Measurements from ENCODE around the gene CELF4.
A peak's percentile ranks its signal among the peaks of the same experiment; 100 is the strongest.

Gene CELF4

DNA sequence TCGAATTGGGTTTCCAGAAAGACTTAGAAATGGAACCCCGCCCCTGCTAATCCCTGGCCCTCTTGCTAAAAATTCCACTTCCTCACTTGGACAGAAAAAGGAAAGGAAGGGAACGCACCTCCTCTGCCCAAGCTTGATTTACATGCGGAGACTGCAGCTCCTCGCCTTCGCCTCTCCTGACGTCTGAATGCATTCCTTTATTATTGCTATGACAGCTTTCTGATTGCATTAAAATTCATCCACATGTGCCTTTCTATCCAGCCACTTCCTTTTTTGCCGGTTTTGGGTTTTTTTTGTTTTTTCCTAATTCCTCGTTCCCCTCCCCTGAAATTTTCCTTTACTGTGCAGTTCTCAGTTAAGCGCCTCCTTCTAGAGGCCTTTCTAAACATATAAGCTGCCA lies 287.8 kb downstream of the CELF4 start:
- Mint-ChIP-seq H3K27ac (no peak overlapping the region), H3K9me3 (no peaks in the 10 kb centered on the region), H3K4me1 (ENCODE audit: low read depth) (no peaks in the 10 kb centered on the region), H3K27me3 (ENCODE audit: low read depth) (peaks cover 9% of the 10 kb centered on the region), H3K36me3 (ENCODE audit: low read depth) (no peaks in the 10 kb centered on the region), H3K4me3 (no peak overlapping the region)
- no peak for DNase-seq (ENCODE audit: low spot score)

DNA sequence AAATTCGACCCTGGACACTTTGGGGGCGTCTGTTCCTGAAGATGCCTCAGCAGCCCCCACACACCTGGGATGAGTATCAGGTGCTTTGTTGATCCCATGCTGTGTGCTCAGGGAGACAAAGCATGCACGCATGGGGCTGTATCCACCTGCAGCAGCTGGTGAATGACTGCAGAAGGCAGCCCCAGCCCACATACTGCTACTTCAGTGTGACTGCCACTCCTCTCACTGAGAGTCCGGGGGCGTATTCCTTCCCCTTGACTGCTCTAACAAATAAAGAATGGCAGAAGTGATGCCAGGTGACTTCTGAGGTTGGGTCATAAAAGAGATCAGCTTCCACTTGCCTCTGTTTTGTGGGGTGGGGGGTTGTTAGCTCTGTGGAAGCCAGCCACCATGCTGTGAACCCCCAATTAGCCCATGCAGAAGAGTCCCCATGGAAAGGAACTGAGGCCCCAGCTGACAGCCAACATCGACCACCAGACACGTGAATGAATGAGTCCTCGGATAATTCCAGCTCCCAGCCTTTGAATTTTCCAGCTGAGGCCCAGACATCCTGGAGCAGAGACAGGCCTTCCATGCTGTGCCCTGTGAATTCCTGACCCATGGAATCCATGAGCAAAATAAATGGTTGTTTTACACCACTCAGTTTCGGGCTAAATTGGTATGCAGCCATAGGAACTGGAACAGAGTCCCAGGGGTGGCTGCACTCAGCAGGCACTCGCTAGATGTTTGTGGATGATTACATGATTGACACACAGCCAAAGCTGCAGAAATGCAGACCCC lies 289.3 kb downstream of the CELF4 start:
- Mint-ChIP-seq H3K4me3 (no peak overlapping the region), H3K36me3 (ENCODE audit: low read depth) (no peaks in the 10 kb centered on the region), H3K27me3 (ENCODE audit: low read depth) (peaks cover 9% of the 10 kb centered on the region), H3K27ac (no peak overlapping the region), H3K4me1 (ENCODE audit: low read depth) (no peaks in the 10 kb centered on the region), H3K9me3 (no peaks in the 10 kb centered on the region)
- no peak for DNase-seq (ENCODE audit: low spot score)

DNA sequence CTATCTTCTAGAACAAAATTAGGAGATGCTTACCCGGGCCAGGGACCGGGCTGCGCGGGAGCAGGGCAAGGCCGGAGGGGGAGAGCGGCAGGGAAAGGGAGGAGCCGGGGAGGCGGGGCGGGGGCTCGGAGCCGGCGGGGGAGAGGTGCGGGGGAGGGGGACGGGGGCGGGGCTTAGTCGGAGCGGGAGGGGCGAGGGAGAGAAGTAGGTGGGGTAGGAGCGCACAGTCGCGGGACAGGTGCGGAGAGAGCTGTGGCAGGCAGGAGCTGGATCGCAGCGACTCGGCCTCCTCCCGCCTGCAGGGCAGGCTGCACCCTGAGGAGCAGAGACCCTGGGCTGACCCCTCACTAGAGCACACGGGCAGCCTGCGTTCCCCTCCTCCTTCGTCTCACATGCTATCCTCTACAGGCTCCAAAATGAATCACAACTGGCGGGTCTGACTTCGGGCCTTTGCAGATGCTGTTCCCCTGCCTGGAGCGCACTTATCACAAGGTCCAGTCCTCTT lies 290.3 kb downstream of the CELF4 start:
- Mint-ChIP-seq H3K4me3 (no peak overlapping the region), H3K9me3 (no peaks in the 10 kb centered on the region), H3K27me3 (ENCODE audit: low read depth) (peaks cover 9% of the 10 kb centered on the region)

DNA sequence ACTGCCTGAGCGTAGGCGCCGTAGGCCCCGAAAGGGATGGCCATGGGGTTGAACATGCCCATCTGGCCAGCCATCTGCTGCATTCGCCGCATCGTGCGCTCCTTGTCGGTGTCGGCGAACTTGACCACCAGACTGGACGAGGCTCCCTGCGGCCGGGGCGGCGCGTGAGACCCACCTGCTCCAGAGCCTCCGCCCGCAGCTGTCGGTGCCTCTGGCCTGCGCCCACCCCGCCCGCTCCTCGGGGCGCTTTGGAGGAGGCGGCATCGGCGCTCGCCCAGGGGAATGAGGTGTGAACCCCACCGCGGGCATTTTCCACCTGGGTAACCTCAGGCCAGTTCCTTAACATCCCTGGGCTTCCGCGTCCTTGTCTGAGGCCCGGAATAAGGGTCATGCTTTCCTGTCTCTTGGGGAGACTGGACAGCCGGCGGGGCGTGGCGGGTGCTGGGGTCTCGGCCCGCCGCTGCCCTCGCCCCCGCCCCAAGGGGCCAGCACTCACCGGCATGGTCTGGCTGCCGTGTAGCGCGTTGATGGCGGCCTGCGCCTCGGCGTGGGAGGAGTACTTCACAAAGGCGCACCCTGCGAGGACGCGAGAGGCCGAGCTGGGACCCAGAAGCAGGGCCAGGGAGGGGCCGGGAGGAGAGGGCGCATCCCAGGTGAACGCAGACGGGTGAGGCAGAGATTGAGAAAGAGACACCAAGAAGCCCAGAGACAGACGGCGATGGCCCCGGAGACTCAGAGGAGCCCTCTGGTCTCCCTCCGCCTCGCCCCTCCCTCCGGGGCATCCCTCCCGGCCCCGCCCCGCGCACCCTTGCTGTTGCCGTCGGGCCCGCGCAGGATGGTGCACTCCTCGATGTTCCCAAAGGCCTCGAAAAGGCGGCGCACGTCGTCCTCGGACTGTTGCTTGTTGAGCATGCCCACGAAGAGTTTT lies 291.0 kb downstream of the CELF4 start:
- DNase-seq (ENCODE audit: low spot score): no peak
- peaks cover 9% of the 10 kb centered on the region for H3K27me3 Mint-ChIP-seq (ENCODE audit: low read depth)
- no peak overlapping the region for H3K4me3 Mint-ChIP-seq
- H3K36me3 Mint-ChIP-seq (ENCODE audit: low read depth): no peaks in the 10 kb centered on the region
- H3K27ac Mint-ChIP-seq: no peak overlapping the region
- H3K9me3 Mint-ChIP-seq: no peaks in the 10 kb centered on the region
- H3K4me1 Mint-ChIP-seq (ENCODE audit: low read depth): no peaks in the 10 kb centered on the region

More for the DNA sequence above, 290.3 kb downstream of the CELF4 start:
- H3K27ac Mint-ChIP-seq: no peak overlapping the region
- no peak for DNase-seq (ENCODE audit: low spot score)
- no peaks in the 10 kb centered on the region for H3K36me3 Mint-ChIP-seq (ENCODE audit: low read depth)
- H3K4me1 Mint-ChIP-seq (ENCODE audit: low read depth): no peaks in the 10 kb centered on the region

- Mint-ChIP-seq H3K4me3 (no peak overlapping the region), H3K27ac (no peak overlapping the region), H3K4me1 (ENCODE audit: low read depth) (no peaks in the 10 kb centered on the region), H3K27me3 (ENCODE audit: low read depth) (peaks cover 9% of the 10 kb centered on the region), H3K36me3 (ENCODE audit: low read depth) (no peaks in the 10 kb centered on the region), H3K9me3 (no peaks in the 10 kb centered on the region)
- no peak for DNase-seq (ENCODE audit: low spot score)
These were observed 292.8 kb downstream of the CELF4 start for GRCh38 chr18:37272841-37273240.

DNA sequence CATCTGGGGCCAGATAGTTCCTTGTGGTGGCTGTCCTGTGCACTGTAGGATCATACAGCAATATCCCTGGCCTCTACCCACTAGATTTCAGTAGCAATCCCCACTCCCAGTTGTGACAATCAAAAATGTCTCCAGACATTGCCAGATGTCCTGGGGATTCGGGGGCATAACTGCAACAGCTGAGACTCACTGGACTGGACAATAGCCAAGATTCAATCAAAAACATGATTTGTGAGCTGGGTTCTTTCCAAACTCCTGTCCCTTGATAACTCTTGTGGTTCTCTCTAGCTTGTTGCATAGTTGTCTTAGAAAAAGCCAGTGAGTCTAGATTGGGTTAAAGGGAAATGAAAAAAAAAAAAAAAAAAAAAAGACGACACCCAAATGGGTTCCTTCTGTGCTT lies 293.4 kb downstream of the CELF4 start:
- H3K27ac Mint-ChIP-seq: no peak overlapping the region
- peaks cover 9% of the 10 kb centered on the region for H3K27me3 Mint-ChIP-seq (ENCODE audit: low read depth)
- no peaks in the 10 kb centered on the region for H3K36me3 Mint-ChIP-seq (ENCODE audit: low read depth)
- no peak for DNase-seq (ENCODE audit: low spot score)
- no peaks in the 10 kb centered on the region for H3K9me3 Mint-ChIP-seq
- H3K4me1 Mint-ChIP-seq (ENCODE audit: low read depth): no peaks in the 10 kb centered on the region
- no peak overlapping the region for H3K4me3 Mint-ChIP-seq

DNA sequence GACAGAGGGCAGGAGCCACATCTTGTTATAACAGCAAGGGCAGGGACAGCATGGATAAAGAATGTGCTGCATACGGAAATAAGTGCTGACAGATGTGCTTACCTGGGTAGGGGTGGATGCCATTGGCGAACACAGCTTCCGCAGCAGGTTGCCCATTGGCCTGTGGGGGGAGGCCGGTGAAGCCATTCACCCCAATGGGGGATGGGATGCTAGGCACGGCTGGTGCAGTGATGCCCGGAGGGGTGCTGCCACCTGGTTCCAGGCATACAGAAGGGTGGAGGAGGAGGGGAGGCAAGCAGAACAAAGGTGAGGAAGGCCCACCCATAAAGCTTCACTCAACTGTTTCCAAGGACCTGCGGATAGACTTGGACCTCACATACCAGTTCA lies 294.9 kb downstream of the CELF4 start:
- Mint-ChIP-seq H3K27me3 (ENCODE audit: low read depth) (peaks cover 3% of the 10 kb centered on the region), H3K4me1 (ENCODE audit: low read depth) (no peaks in the 10 kb centered on the region), H3K36me3 (ENCODE audit: low read depth) (no peaks in the 10 kb centered on the region), H3K9me3 (no peaks in the 10 kb centered on the region), H3K27ac (no peak overlapping the region), H3K4me3 (no peak overlapping the region)
- DNase-seq (ENCODE audit: low spot score): no peak

DNA sequence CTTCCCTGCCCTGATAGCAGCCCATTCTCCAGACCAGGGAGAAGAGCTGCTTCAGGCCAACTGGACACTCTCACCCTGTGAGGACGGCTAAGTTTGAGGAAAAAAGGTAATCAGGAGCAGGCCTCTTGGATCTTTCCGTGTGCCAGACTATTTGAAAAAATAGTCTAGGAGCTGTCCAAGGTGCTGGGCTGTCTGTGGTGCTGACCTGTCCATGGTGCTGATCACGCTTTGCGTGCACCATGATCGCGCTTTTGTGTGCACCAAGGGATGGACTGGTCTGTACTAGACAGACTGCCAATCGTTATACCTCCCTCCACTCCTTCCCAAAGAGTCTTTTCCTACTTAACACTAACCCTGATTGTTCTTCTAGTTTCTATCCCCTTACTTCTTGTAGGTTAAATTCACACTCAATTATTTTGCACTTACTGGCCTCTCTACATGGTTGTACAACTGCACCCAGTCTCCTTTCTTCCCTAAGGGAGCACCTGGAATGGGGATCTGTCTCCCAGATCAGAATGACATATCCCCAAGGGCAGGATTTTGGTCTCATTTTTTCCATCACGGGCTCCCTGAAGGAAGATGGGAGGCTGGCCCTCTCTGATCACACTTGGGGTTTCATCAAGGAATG lies 295.4 kb downstream of the CELF4 start:
- no peaks in the 10 kb centered on the region for H3K36me3 Mint-ChIP-seq (ENCODE audit: low read depth)
- H3K27ac Mint-ChIP-seq: no peak overlapping the region
- peak; percentile 9 for DNase-seq (ENCODE audit: low spot score)
- H3K9me3 Mint-ChIP-seq: no peaks in the 10 kb centered on the region
- no peak overlapping the region for H3K4me3 Mint-ChIP-seq
- H3K27me3 Mint-ChIP-seq (ENCODE audit: low read depth): no peaks in the 10 kb centered on the region
- H3K4me1 Mint-ChIP-seq (ENCODE audit: low read depth): no peaks in the 10 kb centered on the region

DNA sequence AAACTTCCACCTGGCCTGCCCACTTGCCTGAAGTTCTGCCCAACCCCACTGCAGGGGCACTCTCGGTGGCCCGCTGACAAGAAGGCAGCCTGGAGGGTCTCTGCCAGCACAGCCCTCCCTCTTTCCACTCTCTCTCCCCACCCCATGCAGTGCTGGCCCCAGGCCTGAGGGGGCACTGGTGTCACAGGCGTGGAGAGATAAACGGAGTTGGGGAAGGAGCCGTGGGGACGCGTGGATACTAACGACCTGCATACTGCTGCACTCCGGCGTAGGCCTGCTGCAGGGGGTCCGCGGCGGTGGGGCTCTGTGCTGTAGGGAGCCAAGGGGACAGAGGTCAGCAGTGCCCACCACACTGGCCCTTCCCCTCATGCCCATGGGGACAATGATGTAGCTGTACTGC lies 299.3 kb downstream of the CELF4 start:
- DNase-seq (ENCODE audit: low spot score): no peak
- Mint-ChIP-seq H3K36me3 (ENCODE audit: low read depth) (no peaks in the 10 kb centered on the region), H3K27ac (no peak overlapping the region), H3K27me3 (ENCODE audit: low read depth) (no peaks in the 10 kb centered on the region), H3K4me1 (ENCODE audit: low read depth) (no peaks in the 10 kb centered on the region), H3K9me3 (no peaks in the 10 kb centered on the region), H3K4me3 (no peak overlapping the region)

DNA sequence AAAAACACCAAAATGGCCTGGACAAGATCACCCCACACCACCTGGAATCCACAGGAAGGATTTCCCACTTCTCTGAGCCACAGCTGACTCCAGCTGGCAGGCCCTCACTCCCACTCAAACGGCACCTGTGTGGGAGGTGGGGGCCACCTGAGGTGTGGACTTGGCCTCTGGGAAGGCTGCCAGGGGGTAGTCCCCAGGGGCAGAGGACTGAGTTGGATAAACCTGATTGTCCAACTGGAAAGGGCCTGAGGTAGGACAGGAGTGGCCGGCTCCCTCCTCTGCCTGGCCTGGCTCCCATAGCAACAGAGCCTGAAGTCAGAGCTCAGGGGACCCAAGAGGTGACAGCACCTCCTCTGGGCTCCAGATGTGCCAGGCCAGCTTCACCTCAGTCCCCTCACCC lies 300.2 kb downstream of the CELF4 start:
- no peaks in the 10 kb centered on the region for H3K4me1 Mint-ChIP-seq (ENCODE audit: low read depth)
- DNase-seq (ENCODE audit: low spot score): no peak
- H3K9me3 Mint-ChIP-seq: no peaks in the 10 kb centered on the region
- H3K36me3 Mint-ChIP-seq (ENCODE audit: low read depth): no peaks in the 10 kb centered on the region
- H3K27ac Mint-ChIP-seq: no peak overlapping the region
- H3K27me3 Mint-ChIP-seq (ENCODE audit: low read depth): no peaks in the 10 kb centered on the region
- H3K4me3 Mint-ChIP-seq: no peak overlapping the region

DNA sequence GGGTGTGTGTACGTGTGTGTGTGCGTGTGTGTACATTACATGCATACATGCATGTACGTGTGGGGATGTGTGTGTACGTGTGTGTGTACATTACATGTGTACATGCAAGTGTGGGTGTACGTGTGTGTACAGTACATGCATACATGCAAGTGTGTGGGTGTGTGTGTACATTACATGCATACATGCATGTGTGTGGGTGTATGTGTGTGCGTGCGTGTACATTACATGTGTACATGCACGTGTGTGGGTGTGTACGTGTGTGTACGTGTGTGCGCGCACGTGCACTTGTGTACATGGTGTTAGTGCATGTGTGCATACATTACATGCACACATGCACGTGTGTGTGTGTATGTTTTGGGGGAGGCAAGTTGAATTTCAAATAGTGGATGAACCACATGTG lies 300.6 kb downstream of the CELF4 start:
- H3K4me1 Mint-ChIP-seq (ENCODE audit: low read depth): no peaks in the 10 kb centered on the region
- no peaks in the 10 kb centered on the region for H3K36me3 Mint-ChIP-seq (ENCODE audit: low read depth)
- no peaks in the 10 kb centered on the region for H3K9me3 Mint-ChIP-seq
- H3K27ac Mint-ChIP-seq: no peak overlapping the region
- no peaks in the 10 kb centered on the region for H3K27me3 Mint-ChIP-seq (ENCODE audit: low read depth)
- H3K4me3 Mint-ChIP-seq: no peak overlapping the region
- DNase-seq (ENCODE audit: low spot score): no peak

DNA sequence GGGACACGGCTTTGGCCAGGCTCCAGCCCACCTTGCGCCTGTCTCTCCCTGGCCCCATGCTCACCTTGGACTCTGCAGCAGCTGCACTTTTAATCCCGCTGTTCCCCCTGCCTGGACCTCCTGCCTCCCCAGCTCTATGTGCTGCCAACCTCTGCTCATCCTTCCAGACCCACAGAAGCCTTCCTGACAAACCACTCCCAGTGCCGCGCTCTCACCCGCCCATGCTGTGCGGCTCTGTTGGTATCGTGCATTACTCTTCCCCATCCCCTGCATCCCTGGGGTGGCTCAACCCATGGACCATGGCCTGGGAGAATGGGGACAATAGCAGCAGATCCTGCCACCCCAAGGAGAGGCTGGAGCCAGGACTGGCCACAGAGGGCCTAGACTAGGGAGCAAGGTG lies 303.6 kb downstream of the CELF4 start:
- no peak overlapping the region for H3K4me3 Mint-ChIP-seq
- no peaks in the 10 kb centered on the region for H3K36me3 Mint-ChIP-seq (ENCODE audit: low read depth)
- DNase-seq (ENCODE audit: low spot score): no peak
- no peaks in the 10 kb centered on the region for H3K9me3 Mint-ChIP-seq
- no peaks in the 10 kb centered on the region for H3K4me1 Mint-ChIP-seq (ENCODE audit: low read depth)
- peaks cover 6% of the 10 kb centered on the region for H3K27me3 Mint-ChIP-seq (ENCODE audit: low read depth)
- no peak overlapping the region for H3K27ac Mint-ChIP-seq

DNA sequence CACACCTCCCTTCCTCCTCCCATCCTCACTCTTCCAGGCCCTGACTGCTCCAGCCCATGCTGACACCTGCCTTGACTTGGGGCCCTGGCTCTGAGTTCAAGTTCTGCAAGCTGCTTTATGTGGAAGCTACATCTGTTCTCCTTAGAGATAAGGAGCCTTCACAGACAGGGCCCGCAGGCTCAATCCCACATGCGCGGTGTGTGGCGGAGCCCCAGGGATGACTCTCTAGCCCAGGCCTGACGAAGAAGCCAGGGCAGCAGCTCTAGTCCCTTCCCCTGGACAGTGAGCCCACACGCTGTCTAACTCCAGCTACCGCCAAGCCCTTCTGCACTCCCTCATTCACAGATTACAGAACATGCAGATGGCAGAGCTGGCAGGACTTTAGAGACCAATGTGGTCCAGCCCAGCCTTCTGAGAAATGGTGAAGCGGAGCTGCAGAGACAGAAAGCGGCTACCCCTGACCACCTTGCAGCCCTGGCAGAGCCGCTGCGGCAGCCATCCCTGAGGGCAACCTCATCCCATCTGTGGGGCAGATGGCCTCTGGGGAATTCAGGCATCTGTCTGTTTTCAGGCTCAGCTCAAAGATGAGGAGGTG lies 304.3 kb downstream of the CELF4 start:
- no peaks in the 10 kb centered on the region for H3K36me3 Mint-ChIP-seq (ENCODE audit: low read depth)
- no peak for DNase-seq (ENCODE audit: low spot score)
- H3K27ac Mint-ChIP-seq: no peak overlapping the region

More for the DNA sequence above, 304.3 kb downstream of the CELF4 start:
- Mint-ChIP-seq H3K4me1 (ENCODE audit: low read depth) (no peaks in the 10 kb centered on the region), H3K27me3 (ENCODE audit: low read depth) (peaks cover 6% of the 10 kb centered on the region), H3K4me3 (no peak overlapping the region), H3K9me3 (no peaks in the 10 kb centered on the region)
